Cerebellar nuclear complex (tissue), 1 donor: ENCODE measurements around the gene NEXMIF.
"Not testable (repeated sequence)": the region's sequence is repeated elsewhere in the genome, so short reads cannot be mapped to it uniquely, and the experiment has no call there.

Experiments
- DNase-seq, 2 experiments: peaks; one replicate each; lab custom pipeline; 2025; lab: John Stamatoyannopoulos, UW

The NEXMIF gene

DNA sequence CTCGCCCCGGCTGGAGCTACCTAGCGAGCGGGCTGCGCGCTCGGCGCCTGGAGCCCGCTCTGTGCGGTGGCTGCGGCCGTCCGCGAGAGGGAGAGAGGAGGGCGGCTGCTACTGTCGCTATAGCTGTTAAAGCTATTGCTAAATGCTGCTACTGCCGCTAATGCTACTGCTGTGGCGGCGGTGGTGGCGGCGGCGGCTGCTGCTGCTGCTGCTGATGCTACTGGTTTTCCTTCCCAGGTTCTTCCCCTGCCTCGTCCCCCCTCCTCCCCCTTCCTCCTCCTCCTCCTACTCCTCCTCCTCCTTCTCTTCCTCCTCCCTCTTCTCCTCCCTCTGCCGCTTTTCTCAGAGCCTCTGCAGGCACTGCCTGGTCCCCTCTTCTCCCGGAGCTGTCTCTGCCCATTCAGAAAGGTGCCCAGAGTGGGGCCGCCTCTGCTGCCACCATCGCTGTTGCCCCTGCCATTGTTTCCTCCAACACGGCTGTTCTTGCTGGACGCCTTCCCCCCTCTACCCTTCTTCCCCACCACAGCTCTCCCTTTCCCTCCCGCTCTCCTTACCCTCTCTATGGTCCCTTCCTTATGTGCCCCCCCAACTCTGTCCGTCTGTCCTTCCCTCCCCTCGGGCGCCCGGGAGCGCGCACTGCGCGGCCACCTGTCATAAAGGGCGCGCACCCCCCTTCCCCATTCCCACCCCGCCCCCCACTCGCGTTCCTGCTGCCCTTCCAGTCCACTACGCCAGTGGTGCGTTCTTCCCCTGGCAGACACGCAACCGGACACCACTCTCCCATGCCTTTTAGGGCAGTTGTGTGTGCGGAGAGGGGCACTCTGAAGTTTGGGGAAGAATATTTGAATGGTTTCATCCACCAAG lies at the start of gene NEXMIF:
Gene NEXMIF (minus strand): TSS at position 228 of the 864 bp plus-strand sequence.
- no peak for DNase-seq

- DNase-seq, result not testable (repeated sequence)
Observed at GRCh38 chrX:74961962-74962361, 36.7 kb upstream of the NEXMIF start.

GRCh38 chrX:74949717-74950116 lies 24.5 kb upstream of the NEXMIF start:
- no peak for DNase-seq

DNA sequence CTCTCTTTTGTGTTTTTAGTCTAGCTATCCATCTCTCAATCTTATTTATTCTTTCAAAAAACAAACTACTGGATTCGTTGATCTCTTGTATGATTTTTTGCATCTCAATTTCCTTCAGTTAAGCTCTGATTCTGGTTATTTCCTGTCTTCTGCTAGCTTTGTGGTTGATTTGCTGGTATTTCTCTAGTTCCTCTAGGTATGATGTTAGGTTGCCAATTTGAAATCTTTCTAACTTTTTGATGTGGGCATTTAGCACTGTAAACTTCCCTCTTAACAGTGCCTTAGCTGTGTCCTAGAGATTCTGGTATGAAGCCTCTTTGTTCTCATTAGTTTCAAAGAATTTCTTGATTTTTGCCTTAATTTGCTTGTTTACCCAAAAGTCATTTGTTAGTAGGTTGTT lies 15.2 kb upstream of the NEXMIF start:
- DNase-seq, result no peak

DNA sequence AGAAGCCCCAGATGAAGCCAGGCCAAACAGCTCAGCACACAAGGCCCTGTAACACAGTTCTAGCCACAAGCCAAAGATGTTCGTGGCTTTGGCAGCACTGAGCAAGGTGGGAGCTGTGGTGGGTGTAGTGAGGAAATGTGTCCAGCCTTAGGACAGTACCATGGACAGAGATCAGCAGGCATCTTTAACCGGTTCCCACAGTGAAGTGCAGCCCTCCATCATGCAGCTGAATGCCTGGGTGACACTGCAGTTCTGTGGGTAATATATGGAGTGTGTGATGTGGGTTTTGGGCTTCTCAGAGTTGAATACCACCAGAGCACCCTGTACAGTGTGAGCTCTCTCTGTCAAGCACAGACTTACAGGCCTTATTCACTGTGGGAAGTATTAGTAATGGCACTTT lies 6.0 kb upstream of the NEXMIF start:
- no peak for DNase-seq

GRCh38 chrX:74924449-74925224 lies 615 bp downstream of the NEXMIF start:
- DNase-seq, result peak in 1 of 2 experiments; percentile 3

DNA sequence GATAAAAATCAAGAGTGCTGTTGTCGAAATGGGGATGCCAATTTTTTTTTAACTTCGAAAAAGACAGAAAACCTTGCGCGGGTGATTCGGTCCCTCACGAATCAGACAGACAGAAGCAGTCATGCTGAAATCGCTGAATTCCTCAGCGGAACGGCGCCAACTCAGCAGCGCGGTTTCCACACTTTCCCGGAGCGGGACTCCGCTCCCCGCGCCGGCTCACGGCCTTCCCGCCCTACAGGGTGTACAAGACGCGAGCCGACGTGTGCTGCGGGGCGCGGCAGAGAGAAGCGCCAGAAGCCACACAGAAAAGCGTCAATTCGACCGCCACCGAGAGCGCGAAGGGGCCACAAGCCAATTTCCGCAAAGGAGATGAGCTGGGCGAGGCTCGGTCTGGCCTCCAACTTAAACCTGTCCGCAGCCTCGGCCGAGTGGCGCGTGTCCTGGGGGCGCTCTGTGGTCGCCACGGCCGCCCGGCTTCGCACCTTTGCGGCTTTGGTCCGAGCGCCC lies 1.3 kb downstream of the NEXMIF start:
- no peak for DNase-seq

GRCh38 chrX:74922922-74923543 lies 2.2 kb downstream of the NEXMIF start:
- DNase-seq, result no peak

GRCh38 chrX:74911494-74911893 lies 13.8 kb downstream of the NEXMIF start:
- no peak for DNase-seq

DNA sequence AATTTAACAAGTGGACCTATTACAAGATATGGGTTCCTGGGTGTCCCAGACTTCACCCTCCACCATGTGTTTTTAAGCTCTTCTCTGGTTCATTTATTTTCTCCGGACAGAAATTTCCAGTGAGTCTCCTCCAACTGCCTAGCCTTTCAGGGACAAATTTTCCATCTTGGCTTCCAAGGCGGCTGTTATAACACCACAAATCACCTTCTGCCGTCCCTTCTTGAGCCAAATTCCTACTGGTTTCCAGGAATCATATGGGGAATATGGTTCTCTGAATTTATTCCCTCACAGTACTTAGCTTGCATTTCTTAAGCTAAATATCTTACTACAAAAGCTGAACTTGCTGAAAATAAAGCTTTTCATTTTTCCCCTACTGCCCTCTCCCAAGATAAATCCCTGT lies 18.8 kb downstream of the NEXMIF start:
- no peak for DNase-seq

DNA sequence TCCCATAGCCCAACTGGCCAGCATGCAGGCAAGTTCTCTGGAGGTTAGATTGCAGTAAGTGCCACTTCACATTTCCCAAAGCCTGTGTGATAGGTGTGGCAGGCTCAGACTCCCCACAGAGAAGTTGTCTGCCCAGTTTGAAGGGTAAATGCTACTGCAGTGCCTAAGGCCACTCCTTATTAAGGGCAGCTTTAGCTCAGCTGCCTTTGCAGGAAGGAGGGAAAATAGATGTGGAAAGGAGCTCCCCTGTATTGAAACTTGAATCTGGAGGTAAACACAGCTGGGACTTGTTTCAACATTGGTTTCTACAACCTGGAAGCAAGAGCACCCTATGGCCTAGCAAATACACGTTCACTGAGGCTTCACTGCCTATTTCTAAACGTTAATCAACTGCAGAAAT lies 22.4 kb downstream of the NEXMIF start:
- DNase-seq, result no peak

GRCh38 chrX:74892561-74892960 lies 32.7 kb downstream of the NEXMIF start:
- DNase-seq, result no peak

DNA sequence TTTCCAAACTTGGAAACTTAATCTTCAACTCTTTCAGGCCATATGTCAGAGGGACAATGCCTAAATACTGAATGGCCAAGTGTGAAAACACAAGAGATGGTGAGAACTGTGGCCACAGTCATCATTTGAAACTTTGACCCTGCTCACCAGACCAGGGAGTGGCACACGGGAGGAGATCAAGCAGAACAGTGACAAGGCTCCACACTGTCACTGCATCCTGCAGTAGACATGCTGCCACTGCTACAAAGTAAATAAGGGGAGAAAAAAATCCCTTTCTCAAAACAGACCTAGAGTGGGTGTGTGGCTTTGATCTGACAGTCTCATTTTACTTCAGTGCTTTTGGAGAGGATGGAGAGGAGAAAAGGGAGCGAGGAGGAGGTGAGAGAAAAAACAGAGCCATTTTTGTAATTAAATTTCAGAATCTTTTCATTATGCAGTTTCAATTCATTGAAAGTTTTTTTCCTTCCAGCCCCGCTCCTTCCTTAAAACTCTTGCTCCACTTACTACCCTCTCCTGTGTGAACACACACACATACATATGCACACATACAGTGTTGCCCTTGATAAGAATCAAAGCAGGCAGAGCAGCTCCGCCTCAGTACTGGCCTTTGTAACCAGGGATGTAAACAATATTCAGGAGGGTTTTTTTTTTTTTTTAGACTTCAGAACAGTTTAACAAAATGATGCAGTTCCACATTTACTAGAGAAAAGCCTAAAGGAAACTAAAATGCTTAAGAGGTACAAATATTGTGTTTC lies 34.4 kb downstream of the NEXMIF start:
- no peak for DNase-seq

- DNase-seq, result not testable (repeated sequence)
Observed at GRCh38 chrX:74882383-74882782, 42.9 kb downstream of the NEXMIF start.

- DNase-seq, result no peak
Observed at GRCh38 chrX:74865725-74866124, 59.5 kb downstream of the NEXMIF start.

- DNase-seq, result no peak
Observed at GRCh38 chrX:74853255-74853654, 72.0 kb downstream of the NEXMIF start.

GRCh38 chrX:74835566-74835965 lies 89.7 kb downstream of the NEXMIF start:
- no peak for DNase-seq

- DNase-seq, result not testable (repeated sequence)
Observed at GRCh38 chrX:74819797-74820196, 105.5 kb downstream of the NEXMIF start.

- DNase-seq, result no peak
Observed at GRCh38 chrX:74814681-74815080, 110.6 kb downstream of the NEXMIF start.

- no peak for DNase-seq
Observed at GRCh38 chrX:74804574-74804973, 120.7 kb downstream of the NEXMIF start.

DNA sequence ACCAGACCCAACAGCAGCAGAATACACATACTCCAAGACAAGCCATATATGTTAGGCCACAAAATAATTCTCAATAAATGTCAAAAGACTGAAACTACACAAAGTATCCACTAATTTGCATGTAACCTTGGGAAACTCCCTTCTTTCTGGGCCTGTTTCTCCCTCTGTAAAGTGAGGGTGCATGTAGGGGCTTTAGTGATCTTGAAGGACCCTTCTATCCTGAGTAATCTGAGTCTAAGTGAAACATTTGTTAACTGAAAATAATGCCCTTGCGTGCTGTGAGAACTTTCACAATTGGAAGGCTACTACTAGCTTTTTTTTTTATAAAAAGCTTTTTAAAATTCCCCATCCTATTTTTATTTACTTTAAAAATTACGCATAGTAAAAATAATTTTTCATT lies 125.2 kb downstream of the NEXMIF start:
- no peak for DNase-seq
